SK-N-SH treated with all-trans-retinoic acid at 6 μM for 48 hours (cell line): ENCODE results near the gene CXCL9.
A peak's percentile ranks its signal among the peaks of the same experiment; 100 is the strongest.

ENCODE experiments used
- ATAC-seq: fragments of 200-7000 bp; cut with Tn5 transposase; 3 replicates; pipeline ENCODE4 v1.9.1; 2020; ENCODE audit warnings: mild to moderate bottlenecking, moderate library complexity
- ARNTL ChIP-seq: fragments of 450-650 bp; formaldehyde crosslinking; IDR thresholded peaks from 2 replicates; pipeline ENCODE4 v1.5.0; 2020; ENCODE audit warnings: low read depth, mild to moderate bottlenecking, moderate library complexity, borderline replicate concordance
- BACH2 ChIP-seq: fragments of 250-450 bp; sonication (Bioruptor Pico); IDR thresholded peaks from 2 replicates; pipeline ENCODE4 v1.9.0; 2021; ENCODE audit warnings: mild to moderate bottlenecking, borderline replicate concordance
- CREB5 ChIP-seq: fragments of 250-450 bp; sonication (Bioruptor Pico); IDR thresholded peaks from 2 replicates; pipeline ENCODE4 v1.5.1; 2020; ENCODE audit warnings: low read depth, mild to moderate bottlenecking, moderate library complexity
- CSDC2 ChIP-seq: fragments of 250-450 bp; sonication (Bioruptor Pico); IDR thresholded peaks from 2 replicates; pipeline ENCODE4 v1.5.0; 2020; ENCODE audit warnings: mild to moderate bottlenecking, moderate library complexity
- ESRRG ChIP-seq: fragments of 250-450 bp; sonication (Bioruptor Pico); IDR thresholded peaks from 2 replicates; pipeline ENCODE4 v1.6.1; 2021; ENCODE audit warnings: mild to moderate bottlenecking
- GLIS3 ChIP-seq: fragments of 250-450 bp; sonication (Bioruptor Pico); IDR thresholded peaks from 2 replicates; pipeline ENCODE4 v1.5.0; 2020; ENCODE audit warnings: mild to moderate bottlenecking, moderate library complexity
- ISL1 ChIP-seq: fragments of 250-450 bp; sonication (Bioruptor Pico); IDR thresholded peaks from 2 replicates; pipeline ENCODE4 v2.1.2; 2022; ENCODE audit warnings: mild to moderate bottlenecking, moderate library complexity
- OSR1 ChIP-seq: fragments of 250-450 bp; sonication (Bioruptor Pico); IDR thresholded peaks from 2 replicates; pipeline ENCODE4 v1.8.0; 2022; ENCODE audit warnings: moderate library complexity, mild to moderate bottlenecking, inconsistent platforms
- POU6F1 ChIP-seq: fragments of 250-450 bp; sonication (Bioruptor Pico); IDR thresholded peaks from 2 replicates; pipeline ENCODE4 v1.8.0; 2021; ENCODE audit warnings: low read depth, mild to moderate bottlenecking, moderate library complexity, borderline replicate concordance
- PPARA ChIP-seq: fragments of 250-450 bp; sonication (Bioruptor Pico); IDR thresholded peaks from 2 replicates; pipeline ENCODE4 v1.5.0; 2020; ENCODE audit warnings: mild to moderate bottlenecking, borderline replicate concordance
- RARB ChIP-seq: fragments of 250-450 bp; sonication (Bioruptor Pico); IDR thresholded peaks from 2 replicates; pipeline ENCODE4 v1.8.0; 2021; ENCODE audit warnings: mild to moderate bottlenecking, moderate library complexity
- SNAI2 ChIP-seq: fragments of 250-450 bp; sonication (Bioruptor Pico); IDR thresholded peaks from 2 replicates; pipeline ENCODE4 v1.5.0; 2020; ENCODE audit warnings: mild to moderate bottlenecking, moderate library complexity
- TCF4 ChIP-seq: fragments of 250-450 bp; sonication (Bioruptor Pico); IDR thresholded peaks from 2 replicates; pipeline ENCODE4 v1.8.0; 2021; ENCODE audit warnings: mild to moderate bottlenecking, moderate library complexity, borderline replicate concordance
- TOX ChIP-seq: fragments of 250-450 bp; sonication (Bioruptor Pico); IDR thresholded peaks from 2 replicates; pipeline ENCODE4 v1.8.0; 2021; ENCODE audit warnings: mild to moderate bottlenecking, moderate library complexity, borderline replicate concordance
- TSHZ2 ChIP-seq: fragments of 250-450 bp; sonication (Bioruptor Pico); IDR thresholded peaks from 2 replicates; pipeline ENCODE4 v1.5.0; 2020; ENCODE audit warnings: mild to moderate bottlenecking, moderate library complexity
- ZFP3 ChIP-seq: fragments of 250-450 bp; sonication (Bioruptor Pico); IDR thresholded peaks from 2 replicates; pipeline ENCODE4 v1.5.0; 2020; ENCODE audit warnings: mild to moderate bottlenecking, moderate library complexity
- ZFP30 ChIP-seq: fragments of 450-650 bp; formaldehyde crosslinking; IDR thresholded peaks from 2 replicates; pipeline ENCODE4 v1.5.0; 2022; ENCODE audit warnings: mild to moderate bottlenecking, moderate library complexity
- ZNF565 ChIP-seq: fragments of 450-650 bp; formaldehyde crosslinking; conservative IDR thresholded peaks from 2 replicates; pipeline ENCODE4 v1.5.0; 2020; ENCODE audit warnings: low read depth, mild to moderate bottlenecking, moderate library complexity
- ZNF70 ChIP-seq: fragments of 450-650 bp; formaldehyde crosslinking; IDR thresholded peaks from 2 replicates; pipeline ENCODE4 v1.5.0; 2020; ENCODE audit warnings: mild to moderate bottlenecking, moderate library complexity
- ZNF8 ChIP-seq: fragments of 450-650 bp; formaldehyde crosslinking; IDR thresholded peaks from 2 replicates; pipeline ENCODE4 v1.5.0; 2020; ENCODE audit warnings: mild to moderate bottlenecking, moderate library complexity
- TF ChIP-seq, protein P1 (sequence below): fragments of 250-450 bp; sonication (Bioruptor Pico); IDR thresholded peaks from 2 replicates; pipeline ENCODE4 v1.5.1; 2021; ENCODE audit warnings: mild to moderate bottlenecking, moderate library complexity
- TF ChIP-seq, protein P2 (sequence below): fragments of 250-450 bp; sonication (Bioruptor Pico); IDR thresholded peaks from 2 replicates; pipeline ENCODE4 v1.8.0; 2020; ENCODE audit warnings: mild to moderate bottlenecking, moderate library complexity, borderline replicate concordance

The CXCL9 gene

GRCh38 chr4:76028350-76028765 lies 21.0 kb upstream of the CXCL9 start:
- peak; percentile 32; the same call in 1 of the 3 replicates for ATAC-seq
- TF ChIP-seq ZNF565, result no peak
- TF ChIP-seq OSR1, result no peak
- TF ChIP-seq CREB5, result no peak
- TF ChIP-seq TOX (CRISPR knock-in tag), result no peak
- no peak for TF ChIP-seq POU6F1 (CRISPR knock-in tag)
- no peak for TF ChIP-seq BACH2
- TF ChIP-seq ZNF70 (CRISPR knock-in tag), result no peak
- no peak for TF ChIP-seq ZNF8 (CRISPR knock-in tag)
- TF ChIP-seq ZFP3 (CRISPR knock-in tag), result no peak
- TF ChIP-seq, protein P1, sequence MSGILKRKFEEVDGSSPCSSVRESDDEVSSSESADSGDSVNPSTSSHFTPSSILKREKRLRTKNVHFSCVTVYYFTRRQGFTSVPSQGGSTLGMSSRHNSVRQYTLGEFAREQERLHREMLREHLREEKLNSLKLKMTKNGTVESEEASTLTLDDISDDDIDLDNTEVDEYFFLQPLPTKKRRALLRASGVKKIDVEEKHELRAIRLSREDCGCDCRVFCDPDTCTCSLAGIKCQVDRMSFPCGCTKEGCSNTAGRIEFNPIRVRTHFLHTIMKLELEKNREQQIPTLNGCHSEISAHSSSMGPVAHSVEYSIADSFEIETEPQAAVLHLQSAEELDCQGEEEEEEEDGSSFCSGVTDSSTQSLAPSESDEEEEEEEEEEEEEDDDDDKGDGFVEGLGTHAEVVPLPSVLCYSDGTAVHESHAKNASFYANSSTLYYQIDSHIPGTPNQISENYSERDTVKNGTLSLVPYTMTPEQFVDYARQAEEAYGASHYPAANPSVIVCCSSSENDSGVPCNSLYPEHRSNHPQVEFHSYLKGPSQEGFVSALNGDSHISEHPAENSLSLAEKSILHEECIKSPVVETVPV (CRISPR knock-in tag), result no peak
- no peak for TF ChIP-seq ISL1 (CRISPR knock-in tag)
- TF ChIP-seq PPARA (CRISPR knock-in tag), result no peak
- TF ChIP-seq RARB (CRISPR knock-in tag), result no peak
- no peak for TF ChIP-seq ESRRG (CRISPR knock-in tag)
- TF ChIP-seq GLIS3 (CRISPR knock-in tag), result no peak

GRCh38 chr4:76024065-76024464 lies 16.8 kb upstream of the CXCL9 start:
- ATAC-seq, result no peak
- TF ChIP-seq TCF4 (CRISPR knock-in tag), result no peak
- TF ChIP-seq ZFP3 (CRISPR knock-in tag), result no peak
- no peak for TF ChIP-seq GLIS3 (CRISPR knock-in tag)
- TF ChIP-seq, protein P2, sequence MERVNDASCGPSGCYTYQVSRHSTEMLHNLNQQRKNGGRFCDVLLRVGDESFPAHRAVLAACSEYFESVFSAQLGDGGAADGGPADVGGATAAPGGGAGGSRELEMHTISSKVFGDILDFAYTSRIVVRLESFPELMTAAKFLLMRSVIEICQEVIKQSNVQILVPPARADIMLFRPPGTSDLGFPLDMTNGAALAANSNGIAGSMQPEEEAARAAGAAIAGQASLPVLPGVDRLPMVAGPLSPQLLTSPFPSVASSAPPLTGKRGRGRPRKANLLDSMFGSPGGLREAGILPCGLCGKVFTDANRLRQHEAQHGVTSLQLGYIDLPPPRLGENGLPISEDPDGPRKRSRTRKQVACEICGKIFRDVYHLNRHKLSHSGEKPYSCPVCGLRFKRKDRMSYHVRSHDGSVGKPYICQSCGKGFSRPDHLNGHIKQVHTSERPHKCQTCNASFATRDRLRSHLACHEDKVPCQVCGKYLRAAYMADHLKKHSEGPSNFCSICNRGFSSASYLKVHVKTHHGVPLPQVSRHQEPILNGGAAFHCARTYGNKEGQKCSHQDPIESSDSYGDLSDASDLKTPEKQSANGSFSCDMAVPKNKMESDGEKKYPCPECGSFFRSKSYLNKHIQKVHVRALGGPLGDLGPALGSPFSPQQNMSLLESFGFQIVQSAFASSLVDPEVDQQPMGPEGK (CRISPR knock-in tag), result no peak
- no peak for TF ChIP-seq RARB (CRISPR knock-in tag)
- TF ChIP-seq PPARA (CRISPR knock-in tag), result no peak
- TF ChIP-seq ARNTL, result no peak

- TF ChIP-seq POU6F1 (CRISPR knock-in tag), result no peak
- no peak for TF ChIP-seq TCF4 (CRISPR knock-in tag)
- no peak for TF ChIP-seq RARB (CRISPR knock-in tag)
- TF ChIP-seq ZNF565, result no peak
- no peak for TF ChIP-seq ZFP30 (CRISPR knock-in tag)
- no peak for TF ChIP-seq ARNTL
- TF ChIP-seq TOX (CRISPR knock-in tag), result no peak
- TF ChIP-seq, all 23 proteins: peak for 0
- no peak for ATAC-seq
Measured at GRCh38 chr4:76023389-76023788, 16.1 kb upstream of the CXCL9 start, which contains the start of gene CXCL10. CXCL10 (minus strand) TSS chr4:76023497; CDS start chr4:76023431, 66 bp downstream.

- no peak for TF ChIP-seq TSHZ2 (CRISPR knock-in tag)
- TF ChIP-seq CSDC2, result no peak
- TF ChIP-seq SNAI2, result no peak
- no peak for TF ChIP-seq ZFP30 (CRISPR knock-in tag)
- no peak for TF ChIP-seq ZFP3 (CRISPR knock-in tag)
- no peak for TF ChIP-seq PPARA (CRISPR knock-in tag)
- no peak for TF ChIP-seq ESRRG (CRISPR knock-in tag)
- no peak for TF ChIP-seq TOX (CRISPR knock-in tag)
- TF ChIP-seq ZNF70 (CRISPR knock-in tag), result no peak
- TF ChIP-seq OSR1, result no peak
- TF ChIP-seq GLIS3 (CRISPR knock-in tag), result no peak
- TF ChIP-seq RARB (CRISPR knock-in tag), result no peak
- no peak for ATAC-seq
Measured at GRCh38 chr4:76022677-76023076, 15.4 kb upstream of the CXCL9 start.
